H1 (cell line): ENCODE measurements around the gene GGCX.

Experiments used
- ASH2L ChIP-seq: fragments of 200-600, 300-600 bp; sonication (generic); IDR thresholded peaks from one replicate; pipeline ENCODE4 v1.7.1; 2017; ENCODE audit warnings: low read length
- ATF2 ChIP-seq: IDR thresholded peaks from 2 replicates; pipeline ENCODE4 v1.6.1; 2012; ENCODE audit warnings: low read length, inconsistent platforms
- CBX8 ChIP-seq: fragments of 300-800, 300-1000 bp; sonication (generic); IDR thresholded peaks from 2 replicates; pipeline ENCODE4 v1.7.1; 2016; ENCODE audit warnings: low read depth, low read length, borderline replicate concordance
- CTCF ChIP-seq, 3 experiments: IDR thresholded peaks; 1 replicate in 2 of 3; 2 replicates in 1 of 3; pipeline versions ENCODE4 v1.5.1 to v1.6.1; 2011; ENCODE audit warnings: low read length in 3 of 3, mild to moderate bottlenecking in 3 of 3, inconsistent platforms in 2 of 3, low read depth in 1 of 3, moderate library complexity in 1 of 3; ENCODE audit not compliant: insufficient read depth in 1 of 3; ENCODE audit errors: control extremely low read depth in 1 of 3
- EP300 ChIP-seq, 2 experiments: IDR thresholded peaks; 1 replicate in 1 of 2; 2 replicates in 1 of 2; pipeline ENCODE4 v1.6.1; 2011 to 2012; ENCODE audit warnings: low read depth in 2 of 2, low read length in 2 of 2, mild to moderate bottlenecking in 2 of 2, borderline replicate concordance in 1 of 2, inconsistent platforms in 1 of 2, moderate library complexity in 1 of 2
- EZH2 ChIP-seq: fragments of 200-600 bp; sonication (generic); IDR thresholded peaks from 2 replicates; pipeline ENCODE4 v1.7.1; 2012; ENCODE audit warnings: low read depth, mild to moderate bottlenecking, moderate library complexity, low read length, inconsistent platforms; ENCODE audit not compliant: severe bottlenecking
- GTF2F1 ChIP-seq: IDR thresholded peaks from 2 replicates; pipeline ENCODE4 v1.6.1; 2012; ENCODE audit warnings: low read depth, low read length, improper control_type of control experiment, borderline replicate concordance
- JUND ChIP-seq: IDR thresholded peaks from 2 replicates; pipeline ENCODE4 v1.6.1; 2011; ENCODE audit warnings: mild to moderate bottlenecking, improper control_type of control experiment, low read length
- PHF8 ChIP-seq: fragments of 200-600 bp; sonication (generic); conservative IDR thresholded peaks from 2 replicates; pipeline ENCODE4 v1.7.1; 2012; ENCODE audit warnings: low read depth, mild to moderate bottlenecking, inconsistent platforms, low read length, moderate library complexity
- POLR2A ChIP-seq, 2 experiments: IDR thresholded peaks; 1 replicate in 1 of 2; 2 replicates in 1 of 2; pipeline ENCODE4 v1.6.1; 2011; ENCODE audit warnings: low read depth in 2 of 2, low read length in 2 of 2, mild to moderate bottlenecking in 2 of 2; ENCODE audit errors: control extremely low read depth in 1 of 2
- RFX5 ChIP-seq: IDR thresholded peaks from 2 replicates; pipeline ENCODE4 v1.6.1; 2011; ENCODE audit warnings: low read depth, low read length, improper control_type of control experiment, borderline replicate concordance
- SP1 ChIP-seq: IDR thresholded peaks from 2 replicates; pipeline ENCODE4 v1.6.1; 2011; ENCODE audit warnings: low read depth, low read length
- SUZ12 ChIP-seq: fragments of 200-600 bp; sonication (generic); IDR thresholded peaks from 2 replicates; pipeline ENCODE4 v1.6.1; 2012; ENCODE audit warnings: mild to moderate bottlenecking, inconsistent platforms, low read length, moderate library complexity, mixed read lengths

- TF ChIP-seq JUND: no peak
- TF ChIP-seq CTCF (IDR thresholded peaks at IDR 0.05; ENCODE audit: control extremely low read depth in 1 of 3, insufficient read depth in 1 of 3, low read depth in 1 of 3, low read length in 3 of 3): no peak
- peak in 1 of 2 experiments; percentile 12; a peak in 2 of 3 replicates for TF ChIP-seq POLR2A (IDR thresholded peaks at IDR 0.05; ENCODE audit: control extremely low read depth in 1 of 2, low read depth in 2 of 2, low read length in 2 of 2)
- TF ChIP-seq SP1: no peak
- TF ChIP-seq RFX5: no peak
- no peak for TF ChIP-seq SUZ12
- TF ChIP-seq EZH2: no peak
- no peak for TF ChIP-seq CBX8
- no peak for TF ChIP-seq ASH2L
- no peak for TF ChIP-seq ATF2
- TF ChIP-seq PHF8: no peak
- no peak for TF ChIP-seq EP300 (IDR thresholded peaks at IDR 0.05; ENCODE audit: borderline replicate concordance in 1 of 2, low read depth in 2 of 2, low read length in 2 of 2)
- TF ChIP-seq GTF2F1: no peak
These were observed 15.5 kb downstream of the GGCX start for GRCh38 chr2:85545780-85546240.
